Progenitor cell of endocrine pancreas (in vitro differentiated cells): ENCODE measurements around the gene KCNH2. TPM values are rescaled to one million over a fixed set of nuclear protein-coding genes. Genes with fewer than 3 reads are reported as not detected.

Experiments used
- DNase-seq: peaks from one replicate; pipeline ENCODE4 v3.0.0; 2021; ENCODE audit warnings: low spot score; ENCODE audit not compliant: unreplicated experiment
- H3K27ac Mint-ChIP-seq: 2 replicates; pipeline ENCODE4 v1.8.0; 2021; ENCODE audit warnings: mild to moderate bottlenecking, moderate library complexity, mixed read lengths
- H3K27me3 Mint-ChIP-seq: 2 replicates; pipeline ENCODE4 v1.8.0; 2021; ENCODE audit warnings: mixed read lengths
- H3K36me3 Mint-ChIP-seq: 2 replicates; pipeline ENCODE4 v1.8.0; 2022; ENCODE audit warnings: mixed read lengths; ENCODE audit not compliant: insufficient read depth
- H3K4me1 Mint-ChIP-seq: 2 replicates; pipeline ENCODE4 v1.8.0; 2021; ENCODE audit warnings: low read depth, mixed read lengths
- H3K4me3 Mint-ChIP-seq: 2 replicates; pipeline ENCODE4 v1.8.0; 2021; ENCODE audit warnings: low read depth, mild to moderate bottlenecking, moderate library complexity, mixed read lengths
- H3K9me3 Mint-ChIP-seq: 2 replicates; pipeline ENCODE4 v1.8.0; 2021; ENCODE audit warnings: low read depth, mixed read lengths
- CTCF ChIP-seq: fragments of 200-600 bp; sonication (generic); IDR thresholded peaks from one replicate; pipeline ENCODE4 v1.5.0; 2021; ENCODE audit warnings: antibody characterized with exemption, mild to moderate bottlenecking; ENCODE audit not compliant: unreplicated experiment
- total RNA-seq: library from RNA; stranded (reverse); gene quantifications from 2 replicates; pipeline ENCODE4 v1.2.1, GENCODE V29; 2021

The KCNH2 gene
- total RNA-seq, 1 donor from 2014 or later, result 9.4 TPM

- DNase-seq, result no peak
- no peaks in the 10 kb centered on the region for H3K9me3 Mint-ChIP-seq
- H3K36me3 Mint-ChIP-seq, result no peaks in the 10 kb centered on the region
- peaks cover 7% of the 10 kb centered on the region for H3K4me1 Mint-ChIP-seq
- no peak overlapping the region for H3K27ac Mint-ChIP-seq
- H3K4me3 Mint-ChIP-seq, result peak overlapping the region; percentile 31
- H3K27me3 Mint-ChIP-seq, result peaks cover 87% of the 10 kb centered on the region
- TF ChIP-seq CTCF, result no peak
Measured at GRCh38 chr7:151017370-151017952, 39.3 kb upstream of the KCNH2 start.

GRCh38 chr7:151016942-151017341, 38.8 kb upstream of the KCNH2 start:
- Mint-ChIP-seq H3K27ac (no peak overlapping the region), H3K4me1 (peaks cover 7% of the 10 kb centered on the region), H3K4me3 (no peak overlapping the region), H3K9me3 (no peaks in the 10 kb centered on the region), H3K36me3 (no peaks in the 10 kb centered on the region), H3K27me3 (peaks cover 91% of the 10 kb centered on the region)
- no peak for TF ChIP-seq CTCF
- DNase-seq, result no peak

- no peak overlapping the region for H3K27ac Mint-ChIP-seq
- H3K4me3 Mint-ChIP-seq, result no peak overlapping the region
- DNase-seq, result no peak
- no peaks in the 10 kb centered on the region for H3K9me3 Mint-ChIP-seq
- H3K36me3 Mint-ChIP-seq, result no peaks in the 10 kb centered on the region
- peaks cover 90% of the 10 kb centered on the region for H3K27me3 Mint-ChIP-seq
- TF ChIP-seq CTCF, result no peak
- peaks cover 7% of the 10 kb centered on the region for H3K4me1 Mint-ChIP-seq
Measured at GRCh38 chr7:151016505-151016904, 38.4 kb upstream of the KCNH2 start.

GRCh38 chr7:151015967-151016366, 37.8 kb upstream of the KCNH2 start:
- H3K4me1 Mint-ChIP-seq, result peaks cover 7% of the 10 kb centered on the region
- H3K9me3 Mint-ChIP-seq, result no peaks in the 10 kb centered on the region
- H3K36me3 Mint-ChIP-seq, result no peaks in the 10 kb centered on the region
- H3K4me3 Mint-ChIP-seq, result no peak overlapping the region
- no peak for TF ChIP-seq CTCF
- H3K27me3 Mint-ChIP-seq, result peaks cover 87% of the 10 kb centered on the region
- H3K27ac Mint-ChIP-seq, result no peak overlapping the region
- no peak for DNase-seq

- no peaks in the 10 kb centered on the region for H3K9me3 Mint-ChIP-seq
- no peaks in the 10 kb centered on the region for H3K36me3 Mint-ChIP-seq
- TF ChIP-seq CTCF, result no peak
- DNase-seq, result no peak
- no peak overlapping the region for H3K4me3 Mint-ChIP-seq
- no peak overlapping the region for H3K27ac Mint-ChIP-seq
- peaks cover 7% of the 10 kb centered on the region for H3K4me1 Mint-ChIP-seq
- H3K27me3 Mint-ChIP-seq, result peaks cover 86% of the 10 kb centered on the region
Measured at GRCh38 chr7:151014950-151015349, 36.8 kb upstream of the KCNH2 start.
